Measurements from ENCODE around the gene SCN1B. TPM values are rescaled to one million over a fixed set of nuclear protein-coding genes. Genes with fewer than 3 reads are reported as not detected.

Gene SCN1B
- total and polyA plus RNA-seq, 3 experiments from 2014 or later, result 1.1 to 1.9 (median 1.3) TPM

- ChIA-PET CTCF (interaction anchor here (2.8 kb wide), 1 partner anchor 36 kb away, joined by 12 read pairs; no protein-coding TSS in a partner anchor), POLR2A (interaction anchor here (1.0 to 1.6 kb wide), 2 partner anchors 9 to 12 kb away, joined by 3 to 6 read pairs; no protein-coding TSS in a partner anchor)
- Mint-ChIP-seq H3K4me1 (peaks cover 57 to 75% (median 62%) of the 10 kb centered on the region in 3 donors), H3K27me3 (peaks cover 0 to 1% of the 10 kb centered on the region in 2 donors), H3K4me3 (peak overlapping the region in 2 of 7 donors; percentile 5 to 55), H3K36me3 (peaks cover 4 to 67% (median 9%) of the 10 kb centered on the region in 3 donors), H3K27ac (peak overlapping the region in 6 of 8 donors; percentile 41 to 98 (median 80)), H3K9me3 (no peaks in the 10 kb centered on the region)
- no peak for DNase-seq
- Histone ChIP-seq H3K4me1 (ENCODE audit: insufficient read depth, low read length) (peaks cover 48% of the 10 kb centered on the region), H3K9me3 (ENCODE audit: low read length) (no peaks in the 10 kb centered on the region), H3K27me3 (ENCODE audit: insufficient read depth, low read length, poor library complexity, severe bottlenecking) (no peaks in the 10 kb centered on the region), H3K36me3 (ENCODE audit: insufficient read depth, low read length) (peaks cover 36% of the 10 kb centered on the region), H3K4me3 (ENCODE audit: low read length) (no peak overlapping the region), H3K27ac (ENCODE audit: low read depth, low read length) (no peak overlapping the region)
Observed at GRCh38 chr19:35009424-35010415, 20.6 kb upstream of the SCN1B start.

GRCh38 chr19:35011091-35011689, 19.1 kb upstream of the SCN1B start:
- peaks cover 59 to 79% (median 75%) of the 10 kb centered on the region in 3 donors for H3K4me1 Mint-ChIP-seq
- no peaks in the 10 kb centered on the region for H3K9me3 Mint-ChIP-seq
- peaks cover 42% of the 10 kb centered on the region for H3K36me3 ChIP-seq (ENCODE audit: insufficient read depth, low read length)
- peaks cover 0 to 1% of the 10 kb centered on the region in 2 donors for H3K27me3 Mint-ChIP-seq
- no peaks in the 10 kb centered on the region for H3K27me3 ChIP-seq (ENCODE audit: insufficient read depth, low read length, poor library complexity, severe bottlenecking)
- peak overlapping the region; percentile 74 to 87 (median 81) for H3K4me3 Mint-ChIP-seq
- H3K4me3 ChIP-seq (ENCODE audit: low read length), result no peak overlapping the region
- H3K27ac ChIP-seq (ENCODE audit: low read depth, low read length), result peak overlapping the region; percentile 61
- ChIA-PET POLR2A (interaction anchor here (0.7 to 4.3 kb wide), 5 partner anchors 10 to 821 kb away, joined by 3 to 48 read pairs (median 3); partner anchors contain the start of gene GRAMD1A), CTCF (interaction anchor here (1.0 to 6.6 kb wide), 3 partner anchors 12 to 50 kb away, joined by 3 to 122 read pairs (median 98); partner anchors contain the start of gene GRAMD1A)
- H3K27ac Mint-ChIP-seq, result peak overlapping the region; percentile 86 to 99 (median 97)
- H3K4me1 ChIP-seq (ENCODE audit: insufficient read depth, low read length), result peaks cover 59% of the 10 kb centered on the region
- H3K36me3 Mint-ChIP-seq, result peaks cover 8 to 73% (median 10%) of the 10 kb centered on the region in 3 donors
- H3K9me3 ChIP-seq (ENCODE audit: low read length), result no peaks in the 10 kb centered on the region
- peak in 4 of 5 donors; percentile 25 to 69 (median 60) for DNase-seq

GRCh38 chr19:35011737-35012682, 18.3 kb upstream of the SCN1B start:
- H3K9me3 ChIP-seq (ENCODE audit: low read length), result no peaks in the 10 kb centered on the region
- peak overlapping the region; percentile 5 for H3K4me3 ChIP-seq (ENCODE audit: low read length)

GRCh38 chr19:35013041-35013819, 17.0 kb upstream of the SCN1B start:
- peaks cover 63% of the 10 kb centered on the region for H3K4me1 ChIP-seq (ENCODE audit: insufficient read depth, low read length)
- DNase-seq, result peak; percentile 74 to 87 (median 80)
- H3K4me1 Mint-ChIP-seq, result peaks cover 60 to 79% (median 70%) of the 10 kb centered on the region in 3 donors
- H3K36me3 ChIP-seq (ENCODE audit: insufficient read depth, low read length), result peaks cover 53% of the 10 kb centered on the region
- peak overlapping the region; percentile 5 for H3K27ac ChIP-seq (ENCODE audit: low read depth, low read length)
- ChIA-PET CTCF (interaction anchor here (0.8 to 6.6 kb wide), 16 partner anchors 14 to 241 kb away, joined by 3 to 122 read pairs (median 4); partner anchors contain the start of gene GRAMD1A), POLR2A (interaction anchor here (0.6 to 4.3 kb wide), 4 partner anchors 7 to 585 kb away, joined by 3 to 48 read pairs (median 4); partner anchors contain the start of genes GRAMD1A and UBA2)
- no peaks in the 10 kb centered on the region for H3K9me3 Mint-ChIP-seq
- peak overlapping the region; percentile 90 to 99 (median 97) for H3K27ac Mint-ChIP-seq
- H3K36me3 Mint-ChIP-seq, result peaks cover 16 to 73% (median 16%) of the 10 kb centered on the region in 3 donors
- peaks cover 0 to 1% of the 10 kb centered on the region in 2 donors for H3K27me3 Mint-ChIP-seq
- peak overlapping the region; percentile 7 to 84 (median 81) for H3K4me3 Mint-ChIP-seq
- no peaks in the 10 kb centered on the region for H3K27me3 ChIP-seq (ENCODE audit: insufficient read depth, low read length, poor library complexity, severe bottlenecking)
- peak overlapping the region; percentile 37 for H3K4me3 ChIP-seq (ENCODE audit: low read length)
- no peaks in the 10 kb centered on the region for H3K9me3 ChIP-seq (ENCODE audit: low read length)

More at GRCh38 chr19:35011737-35012682, 18.3 kb upstream of the SCN1B start:
- POLR2A ChIA-PET, result interaction anchor here (0.6 to 4.3 kb wide), 7 partner anchors 11 to 820 kb away, joined by 3 to 48 read pairs (median 3); partner anchors contain the start of gene GRAMD1A
- H3K27ac Mint-ChIP-seq, result peak overlapping the region; percentile 86 to 99 (median 97)
- H3K27me3 Mint-ChIP-seq, result peaks cover 0 to 1% of the 10 kb centered on the region in 2 donors
- peak overlapping the region; percentile 74 to 87 (median 81) for H3K4me3 Mint-ChIP-seq
- H3K27me3 ChIP-seq (ENCODE audit: insufficient read depth, low read length, poor library complexity, severe bottlenecking), result no peaks in the 10 kb centered on the region
- DNase-seq, result peak in 3 of 5 donors; percentile 20 to 69 (median 63)
- H3K36me3 Mint-ChIP-seq, result peaks cover 8 to 69% (median 10%) of the 10 kb centered on the region in 3 donors
- H3K9me3 Mint-ChIP-seq, result no peaks in the 10 kb centered on the region
- CTCF ChIA-PET, result interaction anchor here (1.0 to 6.6 kb wide), 12 partner anchors 13 to 240 kb away, joined by 3 to 122 read pairs (median 6); partner anchors contain the start of gene GRAMD1A
- peaks cover 43% of the 10 kb centered on the region for H3K36me3 ChIP-seq (ENCODE audit: insufficient read depth, low read length)
- H3K4me1 ChIP-seq (ENCODE audit: insufficient read depth, low read length), result peaks cover 59% of the 10 kb centered on the region
- H3K27ac ChIP-seq (ENCODE audit: low read depth, low read length), result peak overlapping the region; percentile 61
- H3K4me1 Mint-ChIP-seq, result peaks cover 56 to 71% (median 67%) of the 10 kb centered on the region in 3 donors

GRCh38 chr19:35013820-35014754, 16.2 kb upstream of the SCN1B start:
- peaks cover 61% of the 10 kb centered on the region for H3K36me3 ChIP-seq (ENCODE audit: insufficient read depth, low read length)
- H3K4me3 Mint-ChIP-seq, result peak overlapping the region; percentile 72 to 94 (median 81)
- H3K36me3 Mint-ChIP-seq, result peaks cover 20 to 77% (median 20%) of the 10 kb centered on the region in 3 donors
- H3K9me3 Mint-ChIP-seq, result no peaks in the 10 kb centered on the region
- peak overlapping the region; percentile 90 to 99 (median 97) for H3K27ac Mint-ChIP-seq
- no peaks in the 10 kb centered on the region for H3K27me3 ChIP-seq (ENCODE audit: insufficient read depth, low read length, poor library complexity, severe bottlenecking)
- DNase-seq, result peak; percentile 58 to 88 (median 80)
- H3K27me3 Mint-ChIP-seq, result peaks cover 0 to 1% of the 10 kb centered on the region in 2 donors
- POLR2A ChIA-PET, result interaction anchor here (0.6 to 4.3 kb wide), 7 partner anchors 8 to 41 kb away, joined by 3 to 48 read pairs (median 8); partner anchors contain the start of gene GRAMD1A
- peak overlapping the region; percentile 37 for H3K4me3 ChIP-seq (ENCODE audit: low read length)
- no peaks in the 10 kb centered on the region for H3K9me3 ChIP-seq (ENCODE audit: low read length)
- H3K27ac ChIP-seq (ENCODE audit: low read depth, low read length), result peak overlapping the region; percentile 5
- peaks cover 63% of the 10 kb centered on the region for H3K4me1 ChIP-seq (ENCODE audit: insufficient read depth, low read length)
- CTCF ChIA-PET, result interaction anchor here (0.6 to 6.6 kb wide), 20 partner anchors 8 to 140 kb away, joined by 3 to 122 read pairs (median 4); partner anchors contain the start of gene GRAMD1A
- peaks cover 60 to 84% (median 70%) of the 10 kb centered on the region in 3 donors for H3K4me1 Mint-ChIP-seq
